Stimulated activated CD4-positive, alpha-beta T cell treated with anti-CD3 and anti-CD28 coated beads, TNF-alpha, amount 100 ng/mL, for 1 hour (primary cell): ENCODE results near the gene RNF150.

Source experiments
- DNase-seq, 3 donors: peaks; one replicate each; pipeline ENCODE4 v3.0.0-alpha.2; 2020; ENCODE audit warnings: low read depth in 3 of 3, low spot score in 1 of 3

The RNF150 gene

GRCh38 chr4:141028024-141028529, 105.2 kb downstream of the RNF150 start:
- DNase-seq = no peak

- DNase-seq = no peak
These were observed 105.8 kb downstream of the RNF150 start for GRCh38 chr4:141027421-141027820.

- DNase-seq = no peak
These were observed 106.4 kb downstream of the RNF150 start for GRCh38 chr4:141026900-141027299.

GRCh38 chr4:141023051-141023450, 110.2 kb downstream of the RNF150 start:
- DNase-seq = no peak

GRCh38 chr4:141022111-141022695, 111.1 kb downstream of the RNF150 start:
- DNase-seq = no peak

- no peak for DNase-seq
These were observed 111.7 kb downstream of the RNF150 start for GRCh38 chr4:141021397-141022110.

- DNase-seq = no peak
These were observed 112.4 kb downstream of the RNF150 start for GRCh38 chr4:141020801-141021261.

- no peak for DNase-seq
These were observed 113.5 kb downstream of the RNF150 start for GRCh38 chr4:141019768-141020167.

- DNase-seq = no peak
These were observed 117.0 kb downstream of the RNF150 start for GRCh38 chr4:141016117-141016798.

- DNase-seq = no peak
These were observed 119.4 kb downstream of the RNF150 start for GRCh38 chr4:141013899-141014298.

- DNase-seq = no peak
These were observed 121.4 kb downstream of the RNF150 start for GRCh38 chr4:141011901-141012315.

- DNase-seq = no peak
These were observed 123.3 kb downstream of the RNF150 start for GRCh38 chr4:141009931-141010330.

GRCh38 chr4:141009129-141009528, 124.1 kb downstream of the RNF150 start:
- no peak for DNase-seq

- DNase-seq = no peak
These were observed 126.9 kb downstream of the RNF150 start for GRCh38 chr4:141006242-141006802.

- no peak for DNase-seq
These were observed 128.4 kb downstream of the RNF150 start for GRCh38 chr4:141004823-141005222.

GRCh38 chr4:141003193-141003592, 130.1 kb downstream of the RNF150 start:
- no peak for DNase-seq

- no peak for DNase-seq
These were observed 130.9 kb downstream of the RNF150 start for GRCh38 chr4:141002323-141002805.

- no peak for DNase-seq
These were observed 136.5 kb downstream of the RNF150 start for GRCh38 chr4:140996766-140997165.

- no peak for DNase-seq
These were observed 138.2 kb downstream of the RNF150 start for GRCh38 chr4:140995058-140995457.

- no peak for DNase-seq
These were observed 139.3 kb downstream of the RNF150 start for GRCh38 chr4:140994015-140994414.

- DNase-seq = no peak
These were observed 139.9 kb downstream of the RNF150 start for GRCh38 chr4:140993370-140993769.

GRCh38 chr4:140989944-140990343, 143.3 kb downstream of the RNF150 start:
- DNase-seq = no peak
